IPS-15b (cell line): ENCODE data around the gene CATSPERZ.

ENCODE experiments used
- H3K27me3 ChIP-seq: one replicate; pipeline ENCODE4 v1.6.1; 2013; ENCODE audit warnings: low read length; ENCODE audit not compliant: control insufficient read depth, insufficient read depth
- H3K36me3 ChIP-seq: one replicate; pipeline ENCODE4 v1.6.1; 2013; ENCODE audit warnings: low read length; ENCODE audit not compliant: control insufficient read depth, insufficient read depth
- H3K4me1 ChIP-seq: one replicate; pipeline ENCODE4 v1.6.1; 2013; ENCODE audit warnings: mild to moderate bottlenecking, low read length; ENCODE audit not compliant: control insufficient read depth, insufficient read depth
- H3K4me3 ChIP-seq: one replicate; pipeline ENCODE4 v1.5.1; 2013; ENCODE audit warnings: low read depth, low read length
- H3K9ac ChIP-seq: one replicate; pipeline ENCODE4 v1.6.1; 2013; ENCODE audit warnings: low read depth, mild to moderate bottlenecking, low read length
- H3K9me3 ChIP-seq: one replicate; pipeline ENCODE4 v1.6.1; 2013; ENCODE audit warnings: mild to moderate bottlenecking, low read length; ENCODE audit not compliant: control insufficient read depth, insufficient read depth

Gene CATSPERZ

GRCh38 chr11:64299847-64300648, at the start of gene CATSPERZ:
Gene CATSPERZ, plus strand, starts transcription at chr11:64300358. Its CDS starts 53 bp downstream, at chr11:64300411.
- no peaks in the 10 kb centered on the region for H3K9me3 ChIP-seq
- peak within 1 kb of the TSS; percentile 65 for H3K4me3 ChIP-seq
- no peak within 1 kb of the TSS for H3K9ac ChIP-seq
- H3K27me3 ChIP-seq, result peaks cover 71% of the 10 kb centered on the region
- no peaks in the 10 kb centered on the region for H3K36me3 ChIP-seq
- H3K4me1 ChIP-seq, result peaks cover 5% of the 10 kb centered on the region

GRCh38 chr11:64250415-64251015, 49.6 kb upstream of the CATSPERZ start:
- H3K4me1 ChIP-seq, result peaks cover 33% of the 10 kb centered on the region
- no peaks in the 10 kb centered on the region for H3K27me3 ChIP-seq
- H3K4me3 ChIP-seq, result peak overlapping the region; percentile 75
- H3K9me3 ChIP-seq, result no peaks in the 10 kb centered on the region
- peak overlapping the region; percentile 73 for H3K9ac ChIP-seq
- H3K36me3 ChIP-seq, result peaks cover 22% of the 10 kb centered on the region

GRCh38 chr11:64251016-64251752, 49.0 kb upstream of the CATSPERZ start, which contains the start of gene PLCB3:
Gene PLCB3, plus strand, starts transcription at chr11:64251530. Its CDS starts 120 bp downstream, at chr11:64251650.
- no peaks in the 10 kb centered on the region for H3K27me3 ChIP-seq
- H3K4me1 ChIP-seq, result peaks cover 33% of the 10 kb centered on the region
- H3K9me3 ChIP-seq, result no peaks in the 10 kb centered on the region
- peaks cover 29% of the 10 kb centered on the region for H3K36me3 ChIP-seq
- H3K9ac ChIP-seq, result peak within 1 kb of the TSS; percentile 79
- peak within 1 kb of the TSS; percentile 91 for H3K4me3 ChIP-seq

- Histone ChIP-seq H3K36me3 (peaks cover 34% of the 10 kb centered on the region), H3K9ac (peak overlapping the region; percentile 79), H3K27me3 (no peaks in the 10 kb centered on the region), H3K4me1 (peaks cover 33% of the 10 kb centered on the region), H3K9me3 (no peaks in the 10 kb centered on the region), H3K4me3 (peak overlapping the region; percentile 91)
These were observed 48.5 kb upstream of the CATSPERZ start for GRCh38 chr11:64251753-64252002.

GRCh38 chr11:64252003-64252872, 47.9 kb upstream of the CATSPERZ start:
- Histone ChIP-seq H3K9ac (peak overlapping the region; percentile 79), H3K4me3 (peak overlapping the region; percentile 91), H3K4me1 (peaks cover 33% of the 10 kb centered on the region), H3K36me3 (peaks cover 34% of the 10 kb centered on the region), H3K9me3 (no peaks in the 10 kb centered on the region), H3K27me3 (no peaks in the 10 kb centered on the region)

GRCh38 chr11:64253043-64253442, 47.1 kb upstream of the CATSPERZ start:
- peaks cover 30% of the 10 kb centered on the region for H3K4me1 ChIP-seq
- H3K4me3 ChIP-seq, result peak overlapping the region; percentile 41
- no peaks in the 10 kb centered on the region for H3K27me3 ChIP-seq
- peaks cover 36% of the 10 kb centered on the region for H3K36me3 ChIP-seq
- peak overlapping the region; percentile 16 for H3K9ac ChIP-seq
- H3K9me3 ChIP-seq, result no peaks in the 10 kb centered on the region

- Histone ChIP-seq H3K9ac (no peak overlapping the region), H3K9me3 (no peaks in the 10 kb centered on the region), H3K36me3 (peaks cover 41% of the 10 kb centered on the region), H3K27me3 (no peaks in the 10 kb centered on the region), H3K4me1 (peaks cover 25% of the 10 kb centered on the region), H3K4me3 (peak overlapping the region; percentile 41)
These were observed 46.7 kb upstream of the CATSPERZ start for GRCh38 chr11:64253481-64253880.

GRCh38 chr11:64254326-64254725, 45.8 kb upstream of the CATSPERZ start:
- no peaks in the 10 kb centered on the region for H3K27me3 ChIP-seq
- H3K36me3 ChIP-seq, result peaks cover 49% of the 10 kb centered on the region
- no peak overlapping the region for H3K4me3 ChIP-seq

GRCh38 chr11:64255135-64256128, 44.7 kb upstream of the CATSPERZ start:
- Histone ChIP-seq H3K27me3 (no peaks in the 10 kb centered on the region), H3K9ac (no peak overlapping the region), H3K4me1 (peaks cover 8% of the 10 kb centered on the region), H3K36me3 (peaks cover 60% of the 10 kb centered on the region), H3K4me3 (no peak overlapping the region), H3K9me3 (no peaks in the 10 kb centered on the region)

More at GRCh38 chr11:64254326-64254725, 45.8 kb upstream of the CATSPERZ start:
- Histone ChIP-seq H3K9ac (no peak overlapping the region), H3K4me1 (peaks cover 17% of the 10 kb centered on the region), H3K9me3 (no peaks in the 10 kb centered on the region)

GRCh38 chr11:64256300-64256699, 43.9 kb upstream of the CATSPERZ start:
- H3K4me3 ChIP-seq, result no peak overlapping the region
- peaks cover 65% of the 10 kb centered on the region for H3K36me3 ChIP-seq
- H3K9ac ChIP-seq, result no peak overlapping the region
- no peaks in the 10 kb centered on the region for H3K27me3 ChIP-seq
- no peaks in the 10 kb centered on the region for H3K9me3 ChIP-seq
- peaks cover 6% of the 10 kb centered on the region for H3K4me1 ChIP-seq
